Peyer's patch (tissue), 4 donors: Measurements from ENCODE around the gene SCFD1.

ENCODE experiments used
- POLR2A ChIP-seq, 2 donors: fragments of 450-650 bp; IDR thresholded peaks; one replicate each; pipeline ENCODE4 v1.5.1; 2017; ENCODE audit warnings: antibody characterized with exemption in 2 of 2, mild to moderate bottlenecking in 2 of 2, moderate library complexity in 2 of 2
- TF ChIP-seq, protein P1 (sequence below), 6 experiments: fragments of 450-650 bp in 4 of 6; fragments of 200-600 bp in 2 of 6; sonication (generic) in 1 of 6; IDR thresholded peaks; one replicate each; pipeline ENCODE4 v1.5.1; 2017 to 2019; ENCODE audit warnings: antibody characterized with exemption in 6 of 6, mild to moderate bottlenecking in 3 of 6, moderate library complexity in 1 of 6

DNA sequence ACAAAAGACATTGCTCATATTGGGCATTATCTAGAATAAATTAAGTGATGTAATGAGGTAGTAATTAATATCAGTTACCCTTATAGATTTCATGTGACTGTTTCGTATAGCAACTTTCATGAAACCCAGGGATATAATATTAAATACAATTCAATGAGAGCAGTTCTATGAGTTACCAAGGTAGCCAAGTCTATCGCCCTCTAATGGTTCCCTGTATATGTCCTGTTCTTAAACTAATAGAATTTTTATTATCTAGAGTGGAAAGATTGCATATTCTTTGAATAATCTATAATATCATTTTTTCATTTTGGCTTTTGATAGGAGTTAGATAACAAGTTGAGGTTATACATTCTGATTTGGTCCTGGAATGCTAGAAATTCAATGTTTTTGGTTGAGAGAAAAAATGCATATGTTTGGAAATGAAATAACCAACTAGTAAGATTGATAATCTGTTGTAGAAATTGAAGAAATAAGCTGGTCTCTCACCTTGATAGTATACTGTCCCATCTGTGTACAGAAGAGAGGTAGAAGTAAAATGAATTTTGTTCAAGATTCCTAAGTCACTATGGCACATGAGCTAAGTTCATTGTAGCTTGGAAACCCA, 59.7 kb downstream of the SCFD1 start:
- no peak for TF ChIP-seq POLR2A (IDR thresholded peaks at IDR 0.05)
- TF ChIP-seq, protein P1, sequence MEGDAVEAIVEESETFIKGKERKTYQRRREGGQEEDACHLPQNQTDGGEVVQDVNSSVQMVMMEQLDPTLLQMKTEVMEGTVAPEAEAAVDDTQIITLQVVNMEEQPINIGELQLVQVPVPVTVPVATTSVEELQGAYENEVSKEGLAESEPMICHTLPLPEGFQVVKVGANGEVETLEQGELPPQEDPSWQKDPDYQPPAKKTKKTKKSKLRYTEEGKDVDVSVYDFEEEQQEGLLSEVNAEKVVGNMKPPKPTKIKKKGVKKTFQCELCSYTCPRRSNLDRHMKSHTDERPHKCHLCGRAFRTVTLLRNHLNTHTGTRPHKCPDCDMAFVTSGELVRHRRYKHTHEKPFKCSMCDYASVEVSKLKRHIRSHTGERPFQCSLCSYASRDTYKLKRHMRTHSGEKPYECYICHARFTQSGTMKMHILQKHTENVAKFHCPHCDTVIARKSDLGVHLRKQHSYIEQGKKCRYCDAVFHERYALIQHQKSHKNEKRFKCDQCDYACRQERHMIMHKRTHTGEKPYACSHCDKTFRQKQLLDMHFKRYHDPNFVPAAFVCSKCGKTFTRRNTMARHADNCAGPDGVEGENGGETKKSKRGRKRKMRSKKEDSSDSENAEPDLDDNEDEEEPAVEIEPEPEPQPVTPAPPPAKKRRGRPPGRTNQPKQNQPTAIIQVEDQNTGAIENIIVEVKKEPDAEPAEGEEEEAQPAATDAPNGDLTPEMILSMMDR (IDR thresholded peaks at IDR 0.05): peak in 2 of 6 experiments; percentile 25 to 35
